GM10266 (cell line): ENCODE measurements around the gene MOB2.

Source experiments
- DNase-seq: peaks from one replicate; pipeline ENCODE4 v3.0.0; 2012; ENCODE audit errors: extremely low spot score
- TF ChIP-seq, protein P1 (sequence below): IDR thresholded peaks from 2 replicates; pipeline ENCODE4 v1.5.1; 2012; ENCODE audit warnings: mild to moderate bottlenecking, low read depth; ENCODE audit not compliant: control insufficient read depth, insufficient read depth; ENCODE audit errors: missing control alignments

The MOB2 gene

DNA sequence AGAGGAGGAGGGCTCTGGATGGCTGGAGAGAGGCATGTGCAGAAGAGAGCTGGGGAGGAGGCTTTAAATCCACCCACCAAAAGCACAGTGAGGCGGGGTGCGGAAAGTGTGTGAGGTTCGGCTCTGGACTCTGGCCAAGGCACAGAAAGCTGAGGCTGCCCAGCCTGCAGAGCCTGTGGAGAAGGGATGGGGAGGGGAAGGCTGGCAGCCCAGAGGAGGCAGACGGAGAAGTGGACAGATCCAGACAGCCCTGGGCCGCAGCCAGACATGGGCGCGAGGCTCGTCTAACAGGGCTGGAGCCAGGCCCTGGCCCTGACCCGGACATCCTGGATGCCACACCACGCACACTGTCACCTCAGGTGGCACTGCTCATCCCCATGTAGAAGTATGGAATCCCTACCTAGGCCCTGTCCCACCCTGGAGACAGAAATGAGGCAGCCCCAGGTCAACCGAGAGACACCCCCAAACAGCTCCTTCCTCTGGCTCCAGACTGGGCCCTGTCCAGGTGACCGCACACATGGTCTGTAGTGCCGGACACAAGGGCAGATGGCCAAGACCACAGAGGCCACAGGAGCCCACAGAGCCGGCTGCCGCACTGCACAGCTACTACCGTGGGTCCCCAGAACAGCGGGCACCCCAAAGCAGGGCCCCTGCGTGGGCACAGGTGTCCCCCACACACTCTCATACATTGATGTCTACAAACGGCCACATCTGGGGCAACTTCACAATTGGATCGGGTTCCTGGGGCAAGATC, 16.6 kb upstream of the MOB2 start:
- DNase-seq, result no peak

DNA sequence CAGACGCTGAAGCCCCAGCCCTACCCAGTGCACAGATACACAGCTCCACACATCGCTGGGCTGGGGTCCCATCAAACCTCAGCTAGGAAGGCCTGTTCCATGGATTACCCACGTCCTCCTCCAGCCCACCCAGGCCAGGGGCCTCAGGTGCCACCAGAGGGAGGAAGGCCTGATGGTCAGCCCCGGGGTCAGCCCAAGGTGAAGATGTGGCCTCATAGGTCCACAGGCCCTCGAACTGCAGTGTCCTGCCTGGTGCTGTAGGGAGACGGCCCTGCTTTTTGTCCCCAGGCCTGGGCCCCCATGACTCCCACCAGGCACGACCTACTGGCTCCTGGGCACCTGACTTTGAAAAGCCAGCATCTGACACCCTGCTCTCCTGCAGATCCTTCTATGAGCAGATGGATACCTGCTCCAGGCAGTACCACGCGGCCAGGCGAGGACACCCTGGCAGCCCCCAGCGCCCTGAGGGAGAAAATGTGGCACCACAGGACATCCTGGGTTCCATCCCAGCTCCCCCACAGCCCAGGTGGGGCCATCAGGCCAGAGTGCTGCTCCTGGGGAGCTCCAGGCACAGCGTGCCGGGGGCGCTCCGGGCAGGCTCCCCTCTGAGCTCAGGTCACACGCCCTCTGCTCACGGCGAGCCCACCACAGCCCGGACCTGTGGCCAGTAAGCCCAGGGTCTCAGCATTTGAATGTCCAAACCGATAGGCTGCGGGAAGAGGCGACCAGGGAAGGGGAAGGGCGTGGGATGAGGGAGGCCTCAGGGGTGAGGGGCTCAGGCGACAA, 15.8 kb upstream of the MOB2 start:
- TF ChIP-seq, protein P1, sequence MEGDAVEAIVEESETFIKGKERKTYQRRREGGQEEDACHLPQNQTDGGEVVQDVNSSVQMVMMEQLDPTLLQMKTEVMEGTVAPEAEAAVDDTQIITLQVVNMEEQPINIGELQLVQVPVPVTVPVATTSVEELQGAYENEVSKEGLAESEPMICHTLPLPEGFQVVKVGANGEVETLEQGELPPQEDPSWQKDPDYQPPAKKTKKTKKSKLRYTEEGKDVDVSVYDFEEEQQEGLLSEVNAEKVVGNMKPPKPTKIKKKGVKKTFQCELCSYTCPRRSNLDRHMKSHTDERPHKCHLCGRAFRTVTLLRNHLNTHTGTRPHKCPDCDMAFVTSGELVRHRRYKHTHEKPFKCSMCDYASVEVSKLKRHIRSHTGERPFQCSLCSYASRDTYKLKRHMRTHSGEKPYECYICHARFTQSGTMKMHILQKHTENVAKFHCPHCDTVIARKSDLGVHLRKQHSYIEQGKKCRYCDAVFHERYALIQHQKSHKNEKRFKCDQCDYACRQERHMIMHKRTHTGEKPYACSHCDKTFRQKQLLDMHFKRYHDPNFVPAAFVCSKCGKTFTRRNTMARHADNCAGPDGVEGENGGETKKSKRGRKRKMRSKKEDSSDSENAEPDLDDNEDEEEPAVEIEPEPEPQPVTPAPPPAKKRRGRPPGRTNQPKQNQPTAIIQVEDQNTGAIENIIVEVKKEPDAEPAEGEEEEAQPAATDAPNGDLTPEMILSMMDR, result no peak
- no peak for DNase-seq

More for the DNA sequence above, 16.6 kb upstream of the MOB2 start:
- TF ChIP-seq, protein P1, result no peak

DNA sequence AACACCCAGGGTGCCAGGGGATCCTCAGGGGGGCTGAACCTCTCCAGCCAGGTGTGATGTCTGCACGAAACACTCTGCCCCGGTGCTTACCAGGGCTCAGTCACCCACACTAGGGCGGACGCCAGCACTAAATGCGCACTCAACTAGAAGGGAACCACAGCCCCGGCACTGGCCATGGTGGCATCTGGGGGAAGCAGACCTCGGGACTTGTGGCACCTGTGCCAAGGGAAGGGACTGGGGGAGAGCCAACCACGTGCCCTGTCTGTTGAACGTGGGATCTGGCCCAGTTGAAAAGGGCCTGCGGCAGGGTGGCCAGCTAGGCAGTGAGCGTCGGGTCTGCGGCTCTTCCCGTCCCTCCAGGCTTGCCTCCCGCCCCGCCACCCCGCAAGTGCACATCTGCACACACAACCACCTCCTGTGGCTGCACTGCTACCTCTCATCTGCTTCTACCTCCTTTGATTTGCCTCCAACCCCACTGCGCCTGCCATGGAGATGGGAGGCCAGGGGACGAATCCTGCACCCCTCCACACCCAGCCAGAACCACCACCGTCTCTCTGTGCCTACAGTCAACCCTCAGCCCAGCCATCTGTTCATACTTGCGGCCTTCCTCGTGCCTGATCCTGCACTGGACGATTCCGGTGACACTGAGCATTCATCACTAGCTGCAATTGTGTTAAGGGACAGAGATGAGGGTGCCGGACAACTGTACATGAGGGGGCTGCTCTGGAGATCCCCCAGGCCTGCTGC, 15.0 kb upstream of the MOB2 start:
- TF ChIP-seq, protein P1, result no peak
- no peak for DNase-seq

DNA sequence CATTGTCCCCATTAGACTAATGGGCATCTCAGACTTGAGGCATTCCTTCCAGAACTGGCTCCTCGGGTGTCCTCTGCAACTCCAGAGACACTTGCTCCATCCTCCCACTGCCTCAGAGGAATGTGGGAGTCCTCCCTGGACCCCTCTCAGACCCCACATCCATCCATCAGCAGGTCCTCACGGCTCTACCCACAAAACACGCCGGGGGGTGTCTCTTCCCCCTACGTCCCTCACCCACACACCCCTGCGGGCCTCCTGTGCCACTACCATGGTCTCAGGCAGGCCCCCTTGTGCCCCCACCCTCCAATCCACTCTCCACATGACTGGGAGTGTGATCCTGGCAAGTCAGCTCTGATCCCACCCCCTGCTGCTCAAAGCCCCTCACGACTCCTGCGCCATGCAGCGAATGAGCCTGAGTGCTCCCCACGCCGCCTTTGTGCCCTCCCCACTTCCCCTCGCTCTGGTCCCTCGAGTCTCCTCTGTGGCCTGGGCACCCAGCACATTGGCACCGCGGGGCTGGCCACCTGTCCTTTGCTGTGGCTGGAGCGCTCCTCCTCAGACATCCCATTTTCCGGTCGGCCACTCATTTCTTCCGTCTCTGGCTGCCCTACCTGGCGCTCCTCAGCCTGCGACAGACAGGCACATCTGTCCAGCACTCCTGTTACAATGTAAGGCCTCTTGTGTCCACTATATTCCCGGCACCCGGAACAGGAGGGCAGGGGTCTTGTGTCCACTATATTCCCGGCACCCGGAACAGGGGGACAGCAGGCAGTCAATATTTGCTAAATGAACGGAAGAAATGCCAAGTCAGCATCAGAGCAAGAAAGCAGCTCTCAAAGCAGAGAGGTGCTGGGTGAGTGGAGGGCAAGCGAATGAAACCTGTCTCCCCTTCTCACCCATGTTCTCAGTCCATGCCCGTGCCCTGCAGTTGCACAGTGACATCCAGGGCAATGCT, 14.2 kb upstream of the MOB2 start:
- DNase-seq, result no peak
- TF ChIP-seq, protein P1, result no peak

DNA sequence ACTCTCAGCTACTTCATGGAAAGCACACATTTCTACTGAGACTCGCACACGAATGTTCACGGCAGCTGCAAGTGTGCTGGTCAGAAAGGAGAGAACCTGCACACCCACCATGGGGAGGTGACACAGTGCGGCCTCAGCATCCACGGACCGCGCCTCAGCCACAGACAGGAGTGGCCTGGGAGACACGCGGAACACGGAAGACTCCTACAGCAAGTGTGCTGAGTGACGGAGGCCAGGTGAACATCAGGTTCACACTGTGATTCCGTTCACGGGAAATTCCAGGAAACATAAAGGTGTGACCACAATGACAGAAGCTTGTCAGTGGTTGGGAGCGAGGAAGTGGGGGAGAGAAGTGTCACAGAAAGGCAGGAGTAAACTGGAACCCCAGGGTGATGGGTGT, 13.3 kb upstream of the MOB2 start:
- no peak for DNase-seq
- TF ChIP-seq, protein P1, result no peak

DNA sequence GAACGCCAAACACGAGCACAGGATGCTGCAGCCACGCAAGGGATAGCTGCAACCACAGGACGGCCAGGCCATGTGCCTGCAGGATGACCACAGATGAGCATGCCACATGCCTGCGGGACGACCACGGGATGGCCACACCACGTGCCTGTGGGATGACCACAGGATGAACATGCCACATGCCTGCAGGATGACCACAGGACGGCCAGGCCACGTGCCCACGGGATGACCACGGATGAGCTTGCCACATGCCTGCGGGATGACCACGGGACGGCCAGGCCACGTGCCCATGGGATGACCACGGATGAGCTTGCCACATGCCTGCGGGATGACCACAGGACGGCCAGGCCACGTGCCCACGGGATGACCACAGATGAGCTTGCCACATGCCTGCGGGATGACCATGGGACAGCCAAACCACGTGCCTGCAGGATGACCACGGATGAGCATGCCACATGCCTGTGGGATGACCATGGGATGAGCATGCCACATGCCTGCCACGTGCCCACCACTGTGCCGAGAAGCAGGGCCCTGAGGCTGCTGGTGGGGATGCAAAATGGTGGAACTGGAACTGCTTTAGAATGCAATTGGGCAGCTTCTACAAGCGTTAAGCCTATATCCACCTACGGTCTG, 12.8 kb upstream of the MOB2 start:
- DNase-seq, result no peak
- TF ChIP-seq, protein P1, result no peak
